IPS-NIHi7 (cell line): ENCODE measurements around the gene TET3.

Source experiments
- DNase-seq: peaks from one replicate; pipeline ENCODE4 v3.0.0; 2012; ENCODE audit warnings: mixed read lengths; ENCODE audit errors: extremely low spot score

TET3 gene

DNA sequence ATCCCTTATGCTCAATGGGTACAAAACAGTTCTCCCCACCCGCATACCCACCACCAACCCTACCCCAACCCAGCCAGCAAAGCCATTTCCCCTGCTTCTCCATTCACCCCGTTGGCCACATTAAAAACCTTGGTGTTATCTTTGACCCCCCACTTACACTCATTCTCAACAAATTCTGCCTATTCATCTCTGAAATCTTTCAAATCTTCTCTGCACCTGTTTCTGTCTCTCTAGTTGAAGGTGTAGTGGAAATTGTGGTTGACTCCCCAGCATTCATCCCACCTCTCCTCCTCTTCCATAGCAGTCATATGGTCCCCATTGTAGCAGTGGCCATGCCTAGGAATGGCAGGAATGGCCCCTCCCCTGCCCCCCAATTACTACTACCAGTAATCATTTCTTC is 20.5 kb upstream of the TET3 start:
- DNase-seq: no peak

DNA sequence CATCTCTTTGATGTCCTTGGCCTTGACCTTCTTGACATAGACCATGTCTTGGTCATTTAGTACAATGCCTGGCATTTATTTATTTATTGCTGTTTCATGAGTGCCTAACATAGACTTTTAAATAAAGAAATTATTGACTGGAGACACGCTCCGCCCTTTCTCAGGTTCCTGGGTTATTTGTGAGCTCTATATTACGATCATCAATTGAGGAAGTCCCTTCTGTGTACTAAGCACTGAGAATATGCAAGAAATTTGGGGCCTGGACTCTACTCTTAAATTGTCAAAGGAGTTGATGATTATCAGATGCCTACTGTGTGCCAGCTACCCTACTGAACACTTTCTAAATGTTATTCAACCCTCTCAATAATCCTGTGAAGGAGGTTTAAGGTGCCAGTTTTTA is 19.7 kb upstream of the TET3 start:
- no peak for DNase-seq

DNA sequence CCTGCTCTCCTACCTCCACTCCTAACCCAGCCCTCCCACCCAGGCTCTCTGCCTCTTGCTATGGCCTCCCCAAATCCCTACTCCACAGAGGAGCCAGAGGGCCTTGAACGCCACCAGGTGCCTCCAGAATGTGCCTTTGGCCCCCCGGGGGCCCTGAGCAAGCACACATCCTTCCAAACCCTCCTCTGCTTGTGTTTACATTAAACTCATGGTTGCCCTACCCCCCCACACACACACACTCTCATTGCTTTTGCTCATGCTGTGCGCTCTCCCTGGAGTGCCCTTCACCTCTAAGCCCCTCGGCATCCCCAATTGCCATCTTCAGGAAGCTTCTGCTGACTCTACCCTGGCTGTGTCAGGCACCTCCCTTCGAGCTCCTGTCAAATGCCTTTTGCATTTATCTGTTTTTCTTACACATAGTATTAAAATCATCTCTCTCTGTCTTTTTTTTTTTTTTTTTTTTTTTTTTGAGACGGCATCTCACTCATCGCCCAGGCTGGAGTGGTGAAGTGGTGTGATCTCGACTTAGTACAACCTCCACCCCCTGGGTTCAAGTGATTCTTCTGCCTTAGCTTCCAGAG is 16.3 kb upstream of the TET3 start:
- no peak for DNase-seq

DNA sequence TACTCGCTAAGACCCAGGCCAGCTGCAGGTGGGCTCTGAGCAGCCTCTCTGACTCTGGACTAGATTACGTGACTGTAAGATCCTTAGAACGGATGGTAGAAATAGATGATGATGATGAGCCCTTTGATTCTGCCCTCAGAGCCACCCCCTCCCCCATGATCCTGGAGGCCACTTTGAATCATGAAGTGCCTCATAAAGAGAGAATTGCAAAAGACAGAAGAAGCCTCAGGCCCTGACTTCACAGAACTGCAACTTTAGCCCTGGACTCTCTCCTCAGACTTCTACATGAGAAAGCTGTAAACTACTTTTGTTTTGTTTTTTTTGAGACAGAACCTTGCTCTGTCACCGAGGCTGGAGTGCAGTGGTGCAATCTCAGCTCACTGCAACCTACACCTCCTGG is 15.4 kb upstream of the TET3 start:
- DNase-seq: no peak

DNA sequence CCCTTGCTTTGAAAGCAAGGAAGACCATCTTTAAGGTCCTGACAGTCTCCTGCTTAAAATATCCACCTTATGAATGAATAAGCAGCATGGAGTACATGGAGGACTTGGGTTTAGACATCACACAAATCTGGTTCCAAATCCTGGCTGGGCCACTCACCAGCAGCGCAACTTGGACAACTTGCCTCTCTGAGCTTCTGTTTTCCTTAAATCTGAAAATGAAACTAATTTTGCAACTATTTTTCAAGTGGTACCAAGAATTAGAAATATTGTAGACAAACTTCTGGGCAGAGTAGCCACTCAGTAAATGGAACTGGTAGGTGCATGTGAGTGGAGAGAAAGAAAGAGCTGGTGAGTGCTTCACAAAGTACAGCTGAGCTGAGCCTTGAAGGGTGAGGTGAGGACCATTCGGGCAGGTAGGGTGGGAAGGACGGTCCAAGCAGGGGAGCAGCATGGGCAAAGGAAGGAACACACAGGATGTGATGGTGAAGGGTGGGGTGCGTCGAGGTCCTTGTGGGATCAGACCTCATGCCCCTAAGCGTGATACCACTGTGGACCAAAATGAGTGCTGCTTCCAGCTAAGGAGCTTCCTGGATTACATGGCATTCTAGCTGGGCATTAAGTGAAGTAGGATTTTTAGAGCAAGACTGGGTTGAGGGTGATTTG is 14.4 kb upstream of the TET3 start:
- no peak for DNase-seq

DNA sequence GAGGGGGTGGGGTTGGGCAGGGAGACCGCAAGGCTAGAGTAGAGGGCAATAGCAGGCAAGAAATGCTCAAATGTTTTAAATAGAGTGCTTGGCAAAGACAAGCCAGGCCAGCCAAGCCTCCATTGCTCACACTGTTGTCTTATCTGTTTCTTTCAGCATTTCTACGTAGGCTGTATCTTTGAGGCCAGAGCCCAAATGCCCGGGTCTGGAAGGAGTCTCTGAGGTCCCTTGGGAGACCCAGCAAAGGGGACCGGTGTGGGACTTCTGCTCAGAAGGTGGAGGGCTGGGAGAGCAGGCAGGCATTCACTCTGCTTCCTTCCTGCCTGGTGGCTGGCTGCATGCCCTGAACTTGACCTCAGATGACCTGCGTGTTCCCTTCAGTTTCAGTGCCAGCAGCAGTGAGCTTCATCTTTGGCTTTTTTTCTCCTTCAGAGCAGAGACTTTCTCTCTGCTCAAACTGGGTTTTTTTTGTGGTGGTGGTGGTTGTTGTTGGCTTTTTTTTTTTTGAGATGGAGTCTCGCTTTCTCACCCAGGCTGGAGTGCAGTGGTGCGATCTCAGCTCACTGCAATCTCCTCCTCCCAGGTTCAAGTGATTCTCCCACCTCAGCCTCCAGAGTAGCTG is 13.7 kb upstream of the TET3 start:
- DNase-seq: no peak

DNA sequence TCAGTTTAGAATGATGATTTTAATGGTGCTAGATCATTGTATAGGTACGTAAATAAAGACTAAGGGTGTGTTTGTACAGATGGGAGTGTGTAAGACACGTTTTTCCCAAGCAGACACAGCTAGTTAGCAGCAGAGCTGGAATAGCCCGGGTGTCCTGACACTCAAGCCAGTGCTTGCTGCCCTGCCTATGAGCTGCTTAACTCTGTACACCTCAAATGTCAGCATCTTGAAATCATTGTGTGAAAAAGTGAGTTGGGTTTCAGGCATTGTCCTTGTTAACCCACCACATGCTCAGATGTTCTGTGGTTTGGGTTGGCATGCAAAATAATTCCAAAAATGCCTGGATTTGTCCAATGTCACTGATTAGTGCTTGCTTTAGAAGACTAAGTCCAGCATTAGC is 13.0 kb upstream of the TET3 start:
- DNase-seq: no peak

DNA sequence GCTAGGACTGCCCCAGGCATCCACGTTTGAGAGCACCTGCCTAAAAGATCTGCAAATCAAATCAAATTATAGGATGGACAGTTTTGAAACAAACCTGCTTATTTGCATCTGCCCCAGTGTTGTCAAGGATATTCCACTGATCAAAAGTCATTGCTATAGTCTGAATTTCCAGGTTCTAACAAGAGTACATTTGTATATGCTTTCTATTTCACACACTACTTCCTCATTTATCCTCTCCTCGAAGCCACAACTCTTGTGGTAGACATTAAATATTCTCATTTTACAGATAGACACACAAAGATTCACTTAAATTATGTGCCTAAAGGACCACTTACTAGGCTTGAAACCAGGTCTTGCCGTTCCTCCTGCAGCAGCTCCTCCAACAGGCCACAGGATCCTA is 11.9 kb upstream of the TET3 start:
- no peak for DNase-seq

DNA sequence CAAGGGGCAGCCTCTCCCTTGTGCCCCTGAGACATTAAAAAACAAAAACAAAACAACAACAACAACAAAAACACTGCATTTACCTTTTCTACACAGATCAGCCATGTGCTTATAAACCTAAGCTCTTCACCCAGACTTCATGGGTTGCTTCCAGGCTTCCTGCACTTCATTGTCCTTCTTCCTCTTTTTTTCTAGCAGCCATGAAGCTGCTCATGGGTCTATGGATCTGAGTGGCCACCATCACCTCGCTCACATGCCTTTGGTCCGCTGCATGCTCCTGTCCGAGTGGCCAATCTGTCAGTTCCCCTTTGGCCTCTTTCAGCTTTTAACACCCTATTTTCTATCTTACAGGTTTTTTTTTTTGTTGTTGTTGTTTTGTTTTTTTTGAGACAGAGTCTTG is 9.0 kb upstream of the TET3 start:
- DNase-seq: no peak

DNA sequence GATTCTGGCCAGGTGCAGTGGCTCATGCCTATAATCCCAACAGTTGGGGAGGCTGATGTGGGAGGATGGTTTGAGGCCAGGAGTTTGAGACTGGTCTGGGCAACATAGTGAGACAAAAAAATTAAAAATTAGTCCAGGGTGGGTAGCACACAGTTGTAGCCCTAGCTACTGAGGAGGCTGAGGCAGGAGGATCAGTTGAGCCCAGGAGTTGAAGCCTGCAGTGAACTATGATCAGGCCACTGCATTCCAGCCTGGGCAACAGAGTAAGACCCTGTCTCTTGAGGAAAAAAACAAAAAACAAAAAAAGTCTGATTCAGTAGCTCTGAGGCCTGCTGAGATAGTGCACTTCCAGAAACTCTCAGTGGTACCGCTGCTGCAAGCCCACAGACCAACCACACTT is 7.9 kb upstream of the TET3 start:
- DNase-seq: no peak

DNA sequence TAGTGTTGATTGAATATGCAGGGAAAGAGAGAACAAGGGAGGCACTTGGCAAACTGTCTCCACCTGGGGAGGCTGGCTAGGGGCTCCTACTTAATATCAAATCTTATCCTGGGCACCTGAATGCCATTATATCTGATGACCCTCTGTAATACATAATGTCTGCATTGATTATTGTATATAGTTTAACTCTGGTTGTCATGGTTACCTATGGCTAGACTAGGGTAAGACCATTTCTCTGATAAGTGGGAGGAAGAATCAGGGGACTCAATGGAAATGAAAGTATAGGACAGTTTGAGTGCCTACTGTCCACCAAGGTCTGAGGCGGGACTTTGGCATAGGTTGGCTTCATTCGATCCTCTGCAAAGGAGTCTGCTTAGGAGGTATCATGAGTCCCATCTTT is 7.2 kb upstream of the TET3 start:
- no peak for DNase-seq

DNA sequence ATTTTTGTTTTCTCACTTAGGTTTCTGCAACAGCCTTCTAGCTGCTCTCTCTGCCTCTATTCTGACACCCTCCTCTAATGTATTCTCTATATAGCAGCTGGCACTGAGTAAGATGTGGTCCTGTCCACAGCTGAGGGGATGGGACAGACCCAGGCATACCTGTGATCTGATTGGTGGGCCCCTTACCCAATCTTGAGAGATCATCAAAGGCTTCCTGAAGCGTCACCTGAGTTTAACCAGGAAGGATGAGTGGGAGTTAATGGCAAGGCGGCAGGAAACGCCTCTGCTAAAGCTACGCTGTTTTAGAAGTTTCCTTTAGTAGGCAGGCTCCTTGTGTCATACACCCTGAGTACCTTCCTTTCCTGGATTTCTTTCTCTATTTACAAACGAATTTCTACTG is 5.7 kb upstream of the TET3 start:
- DNase-seq: peak; percentile 68

DNA sequence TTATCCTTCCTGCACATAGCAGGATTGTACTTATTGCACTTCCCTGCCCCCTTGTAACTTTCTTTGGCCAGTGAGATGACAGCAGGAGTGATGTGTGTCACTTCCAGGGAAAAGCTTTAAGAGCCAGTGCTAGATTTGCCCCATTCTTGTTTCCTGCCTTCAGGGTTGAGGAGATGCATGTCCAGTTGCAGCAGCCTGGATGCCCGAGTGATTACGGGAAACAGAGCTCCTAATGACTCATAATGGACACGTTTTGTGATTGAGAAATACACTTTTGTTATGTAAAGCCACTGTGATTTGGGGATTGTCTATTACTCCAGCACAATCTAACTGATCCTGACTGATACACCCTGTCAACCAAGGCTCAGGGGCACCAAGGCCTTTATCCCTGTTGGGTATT is 5.0 kb upstream of the TET3 start:
- DNase-seq: no peak

DNA sequence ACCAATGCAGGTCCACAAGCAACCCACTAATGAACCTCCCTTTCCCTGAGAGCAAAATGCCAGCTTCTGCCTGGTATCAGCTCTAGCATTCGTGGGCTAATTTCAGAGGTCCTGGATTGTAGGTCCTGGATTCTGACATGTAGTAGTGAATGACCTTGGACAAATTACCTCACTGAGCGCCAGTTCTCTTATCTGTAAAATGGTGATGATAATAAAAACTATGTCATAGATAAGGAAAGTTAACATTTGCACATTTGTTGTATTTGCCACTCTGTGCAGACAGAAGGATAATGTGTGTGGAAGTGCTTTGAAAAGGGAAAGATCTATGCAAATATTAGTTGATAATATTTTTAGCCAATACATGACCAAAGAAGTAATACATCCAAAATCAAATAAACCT is 4.1 kb upstream of the TET3 start:
- no peak for DNase-seq

DNA sequence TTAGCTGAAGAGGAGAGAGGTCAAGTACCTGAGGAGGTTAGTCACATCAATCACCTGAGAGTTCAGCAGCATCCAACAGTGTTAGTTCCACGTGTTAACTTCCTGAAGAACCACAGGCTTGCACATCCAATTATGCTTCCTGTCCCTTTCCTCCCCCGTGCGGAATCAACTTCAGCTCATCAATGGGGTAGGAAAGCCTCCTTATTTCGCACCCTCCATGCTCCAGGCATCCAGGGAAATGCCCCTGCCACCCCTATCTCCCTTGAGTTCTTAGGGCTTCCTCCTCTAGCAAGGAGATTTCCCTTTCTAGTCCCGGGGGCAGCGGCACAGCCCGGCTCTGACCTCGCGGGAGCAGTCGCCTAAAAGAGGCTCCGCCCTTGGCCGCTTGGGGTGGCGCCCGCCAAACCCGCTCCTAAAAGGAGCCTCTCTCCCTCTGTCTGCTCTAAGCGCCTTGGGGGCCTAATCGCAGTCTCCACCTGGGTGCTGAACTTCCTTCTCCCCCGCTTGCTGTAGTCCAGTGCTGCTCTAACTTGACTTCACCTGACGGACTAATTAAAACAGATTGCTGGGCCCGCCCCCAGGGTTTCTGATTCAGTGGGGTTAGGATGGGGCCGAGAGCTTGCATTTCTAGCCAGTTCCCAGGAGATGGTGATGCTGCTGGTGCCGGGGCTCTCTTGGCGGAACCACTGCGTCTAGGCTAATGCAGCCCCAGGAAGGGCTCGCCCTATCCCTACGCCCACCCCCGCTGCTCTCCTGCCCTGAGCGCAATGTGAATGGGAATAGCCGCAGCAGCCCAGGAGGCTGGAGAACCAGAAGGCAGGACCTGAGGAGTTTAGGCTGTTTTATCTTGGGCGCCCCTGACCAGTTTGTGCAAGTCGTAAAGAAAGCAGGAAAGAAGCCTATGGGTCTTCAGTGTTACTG is 3.4 kb upstream of the TET3 start:
- DNase-seq: peak; percentile 77

DNA sequence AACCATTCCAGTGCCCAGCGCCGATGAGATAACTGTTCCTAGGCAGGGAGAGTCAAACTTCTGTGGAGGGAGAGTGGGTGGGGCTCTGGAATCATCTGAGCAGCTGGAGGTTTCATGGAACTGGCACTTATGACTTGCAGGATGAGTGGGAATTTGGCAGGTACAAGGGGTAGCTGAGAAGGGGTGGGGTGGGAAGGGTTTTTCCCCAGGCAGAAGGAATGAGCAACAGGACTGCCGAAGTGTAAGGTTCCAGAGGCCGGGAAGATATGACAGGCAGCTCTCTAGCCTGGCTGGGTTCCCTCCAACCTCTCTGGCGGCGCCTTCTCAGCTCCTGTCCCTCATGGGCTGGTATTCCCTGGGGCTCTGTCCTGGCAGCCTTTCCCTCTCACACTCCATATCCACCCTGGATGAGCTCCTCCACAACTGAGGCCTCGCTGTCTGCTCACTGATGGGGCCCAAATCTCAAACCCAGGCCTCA is 2.5 kb upstream of the TET3 start:
- DNase-seq: no peak

DNA sequence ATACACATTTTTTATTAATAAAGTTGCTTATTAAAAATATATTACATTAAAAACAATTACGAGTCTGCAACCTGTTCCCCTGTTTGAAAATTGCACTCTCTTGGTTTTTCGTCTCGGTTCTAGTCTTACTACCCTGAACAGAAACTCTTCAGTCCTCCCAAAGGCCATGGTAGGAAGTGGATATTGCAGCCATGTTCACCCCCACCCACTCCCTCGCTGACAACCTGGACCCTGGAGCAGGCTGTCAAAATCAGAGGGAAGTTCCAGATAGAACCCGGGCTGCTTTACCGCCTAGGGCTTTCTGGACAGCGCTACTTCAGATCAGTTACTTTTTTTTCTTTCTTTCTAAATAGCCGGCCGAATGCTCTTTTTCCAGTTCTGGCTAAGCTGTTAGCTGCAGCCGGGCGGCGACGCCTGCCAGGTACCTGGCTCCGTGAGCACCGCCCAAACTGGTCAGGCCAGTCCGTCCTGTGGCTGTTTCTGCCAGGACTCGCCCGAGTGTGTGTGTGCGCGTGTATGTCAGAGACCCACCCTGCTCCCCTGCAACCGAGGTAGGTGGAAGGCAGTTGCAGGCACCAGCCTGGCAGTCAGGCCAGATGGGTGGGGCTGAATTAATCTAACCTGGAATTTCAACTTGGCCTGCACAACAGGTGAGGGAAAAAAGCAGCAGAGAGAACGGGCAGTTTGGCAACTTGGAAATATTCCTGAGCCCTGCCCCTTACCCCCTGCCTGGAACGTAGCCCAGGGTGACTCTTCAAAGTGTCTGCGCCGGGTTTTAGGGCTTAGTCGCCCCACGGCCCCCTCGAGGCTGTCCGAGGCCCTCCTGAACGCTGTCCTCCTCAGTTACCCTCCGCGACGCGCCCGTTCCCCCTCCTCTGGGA is 1.1 kb upstream of the TET3 start:
- no peak for DNase-seq

DNA sequence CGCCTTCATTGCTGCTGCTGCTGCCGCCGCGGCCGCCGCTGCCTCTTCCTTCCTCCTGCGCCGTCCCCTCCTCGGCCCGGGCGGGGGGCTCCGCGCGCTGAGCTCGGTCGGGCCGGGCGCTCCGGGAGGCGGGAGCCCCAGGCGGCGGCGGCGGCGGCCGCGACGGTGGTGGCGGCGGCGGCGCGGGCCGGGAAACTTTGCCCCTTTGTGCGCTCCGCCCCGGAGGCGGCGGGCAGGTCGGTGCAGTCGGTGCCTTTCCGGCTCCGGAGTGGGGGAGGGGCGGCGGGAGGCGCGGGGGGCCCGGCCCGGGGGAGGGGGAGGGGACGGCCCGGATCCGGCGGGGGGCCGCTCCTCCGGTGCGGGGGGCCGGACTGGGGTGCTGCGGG is 205 bp downstream of the TET3 start:
- DNase-seq: peak; percentile 61

DNA sequence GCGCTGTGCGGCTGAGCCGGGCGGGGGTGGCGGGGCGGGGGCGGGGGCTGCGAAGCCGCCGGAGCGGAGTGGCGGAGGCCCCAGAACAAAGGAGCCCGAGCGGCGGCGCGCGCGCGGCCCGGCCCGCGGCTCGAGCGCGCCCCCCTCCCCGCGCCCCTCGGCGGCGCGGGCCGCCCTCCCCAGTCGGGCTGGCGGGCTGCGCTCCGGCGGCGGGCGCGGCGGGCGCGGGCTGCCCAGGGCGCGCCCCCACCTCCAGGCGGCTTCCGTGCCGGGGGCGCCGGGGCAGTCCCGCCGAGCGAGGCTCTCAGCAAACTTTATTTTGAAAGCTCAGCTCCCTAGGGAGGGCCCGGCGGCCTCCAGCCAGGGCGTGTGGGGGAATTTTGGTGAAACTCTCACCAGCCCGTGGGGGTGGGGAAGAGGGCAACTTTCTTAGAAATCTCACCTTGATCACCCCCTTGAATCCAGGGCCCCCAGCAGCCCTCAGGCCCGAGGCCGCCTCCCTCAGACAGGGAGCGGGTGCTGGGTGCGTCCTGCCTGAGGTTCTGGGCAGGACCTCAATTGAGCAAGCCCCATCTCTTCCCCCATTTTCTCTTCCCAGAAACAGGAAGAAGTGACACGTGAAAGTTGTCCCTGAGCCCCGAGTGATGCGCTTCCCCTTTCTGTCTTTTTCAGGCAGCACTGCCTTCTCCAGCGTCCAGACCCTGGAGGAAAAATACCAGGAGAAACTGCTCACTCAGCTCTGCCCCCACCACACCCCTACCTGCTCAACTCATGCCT is 786 bp downstream of the TET3 start:
- peak; percentile 70 for DNase-seq

DNA sequence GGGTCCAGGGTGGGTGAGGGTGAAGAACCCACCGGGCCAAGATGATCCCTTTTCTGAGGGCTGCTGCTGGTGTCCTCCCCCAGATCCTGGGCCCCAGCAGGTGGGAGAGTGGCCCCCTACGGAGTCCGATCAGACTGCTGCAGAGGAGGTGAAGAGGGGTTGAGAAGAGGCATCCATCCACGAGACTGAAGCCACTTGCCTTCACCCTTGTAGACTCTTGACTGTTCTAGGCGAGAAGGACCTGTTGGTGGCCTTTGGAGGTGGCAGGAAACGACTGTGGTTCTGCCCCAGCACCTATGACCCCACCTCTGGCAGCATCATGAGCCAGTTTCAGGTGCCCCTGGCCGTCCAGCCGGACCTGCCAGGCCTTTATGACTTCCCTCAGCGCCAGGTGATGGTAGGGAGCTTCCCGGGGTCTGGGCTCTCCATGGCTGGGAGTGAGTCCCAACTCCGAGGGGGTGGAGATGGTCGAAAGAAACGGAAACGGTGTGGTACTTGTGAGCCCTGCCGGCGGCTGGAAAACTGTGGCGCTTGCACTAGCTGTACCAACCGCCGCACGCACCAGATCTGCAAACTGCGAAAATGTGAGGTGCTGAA is 1.5 kb downstream of the TET3 start:
- no peak for DNase-seq
